MV-4-11 (cell line): ENCODE data around the gene AASDHPPT.
"Not testable (repeated sequence)": the region's sequence is repeated elsewhere in the genome, so short reads cannot be mapped to it uniquely, and the experiment has no call there.

Experiments
- DNase-seq: peaks from one replicate; lab custom pipeline; 2025; lab: John Stamatoyannopoulos, UW

The AASDHPPT gene

GRCh38 chr11:106077609-106078455 is at the start of gene AASDHPPT:
TSS of gene AASDHPPT (plus strand) at chr11:106077662. CDS start at chr11:106077711, 49 bp downstream.
- peak; percentile 47 for DNase-seq

- no peak for DNase-seq
Measured at GRCh38 chr11:106030609-106031008, 46.9 kb upstream of the AASDHPPT start.

- no peak for DNase-seq
Measured at GRCh38 chr11:106031202-106031810, 46.2 kb upstream of the AASDHPPT start.

GRCh38 chr11:106031936-106032335 is 45.5 kb upstream of the AASDHPPT start:
- no peak for DNase-seq

- DNase-seq, result no peak
Measured at GRCh38 chr11:106032861-106033260, 44.6 kb upstream of the AASDHPPT start.

- DNase-seq, result no peak
Measured at GRCh38 chr11:106043540-106043939, 33.9 kb upstream of the AASDHPPT start.

- DNase-seq, result no peak
Measured at GRCh38 chr11:106047631-106048030, 29.8 kb upstream of the AASDHPPT start.

GRCh38 chr11:106049727-106050476 is 27.6 kb upstream of the AASDHPPT start:
- no peak for DNase-seq

GRCh38 chr11:106051103-106051502 is 26.4 kb upstream of the AASDHPPT start:
- DNase-seq, result no peak

GRCh38 chr11:106058377-106058776 is 19.1 kb upstream of the AASDHPPT start:
- DNase-seq, result not testable (repeated sequence)

- no peak for DNase-seq
Measured at GRCh38 chr11:106059617-106060016, 17.8 kb upstream of the AASDHPPT start.

- no peak for DNase-seq
Measured at GRCh38 chr11:106061249-106061784, 16.1 kb upstream of the AASDHPPT start.

- no peak for DNase-seq
Measured at GRCh38 chr11:106061954-106062949, 15.2 kb upstream of the AASDHPPT start.

- DNase-seq, result peak; percentile 85
Measured at GRCh38 chr11:106063009-106063408, 14.5 kb upstream of the AASDHPPT start.

- DNase-seq, result peak; percentile 18
Measured at GRCh38 chr11:106070606-106071005, 6.9 kb upstream of the AASDHPPT start.

GRCh38 chr11:106072804-106073203 is 4.7 kb upstream of the AASDHPPT start:
- DNase-seq, result no peak

- DNase-seq, result no peak
Measured at GRCh38 chr11:106076171-106076918, 1.1 kb upstream of the AASDHPPT start.

- DNase-seq, result peak; percentile 99
Measured at GRCh38 chr11:106076919-106077608, 398 bp upstream of the AASDHPPT start, which contains the start of gene KBTBD3. TSS of gene KBTBD3 (minus strand) at chr11:106077347. CDS start at chr11:106059097, 18,250 bp downstream.

GRCh38 chr11:106082096-106082495 is 4.6 kb downstream of the AASDHPPT start:
- no peak for DNase-seq

GRCh38 chr11:106086135-106086534 is 8.7 kb downstream of the AASDHPPT start:
- DNase-seq, result no peak
